Cardiac septum (tissue), 1 donor: ENCODE data around the gene SIPA1L3. TPM values are rescaled to one million over a fixed set of nuclear protein-coding genes. Genes with fewer than 3 reads are reported as not detected.
"Not testable (repeated sequence)": the region's sequence is repeated elsewhere in the genome, so short reads cannot be mapped to it uniquely, and the experiment has no call there.

ENCODE experiments used
- DNase-seq: peaks from one replicate; pipeline ENCODE4 v3.0.0-alpha.2; 2020; ENCODE audit warnings: low spot score
- intact Hi-C: fragments of 100-400 bp; cut with DNase I; formaldehyde crosslinking; loops from one replicate; pipeline ENCODE4 v1.14.0; 2022
- total RNA-seq: library from RNA; stranded (reverse); fragmentation: NEBNext Ultra II Directional; extraction: Animal tissue kit (Norgen Biotek cat#: 25700); gene quantifications from one replicate; pipeline ENCODE4 v1.2.1, GENCODE V29; 2021
- donor health status: DM: no; HTN: no; CAD: no.

Gene SIPA1L3
- total RNA-seq, 1 donor from 2014 or later, result 14.0 TPM

GRCh38 chr19:38049105-38049649, 142.2 kb downstream of the SIPA1L3 start:
- DNase-seq, result no peak
- intact Hi-C loops, result no loop called here

DNA sequence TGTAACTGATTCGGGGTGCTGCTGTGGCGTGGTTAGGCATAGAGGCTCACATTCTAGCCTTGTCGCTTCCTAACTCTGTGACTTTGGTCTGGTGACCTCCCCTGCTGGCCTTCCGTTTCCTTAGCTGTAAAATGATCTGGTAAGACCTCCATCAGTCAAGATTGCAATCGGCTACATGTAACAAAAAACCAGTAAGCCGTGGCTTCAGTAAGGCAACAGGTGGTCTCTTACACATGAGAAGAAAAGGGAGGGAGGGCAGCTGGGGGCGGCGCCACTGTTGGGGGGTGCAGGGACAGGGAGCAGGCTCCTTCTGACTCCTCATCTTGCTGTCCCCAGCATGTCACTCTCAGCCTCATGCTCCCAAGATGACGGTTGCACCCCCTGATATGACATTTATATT, 148.0 kb downstream of the SIPA1L3 start:
- DNase-seq, result no peak
- intact Hi-C loops, result no loop called here

GRCh38 chr19:38055655-38056521, 148.9 kb downstream of the SIPA1L3 start:
- DNase-seq, result no peak
- intact Hi-C loops, result no loop called here

DNA sequence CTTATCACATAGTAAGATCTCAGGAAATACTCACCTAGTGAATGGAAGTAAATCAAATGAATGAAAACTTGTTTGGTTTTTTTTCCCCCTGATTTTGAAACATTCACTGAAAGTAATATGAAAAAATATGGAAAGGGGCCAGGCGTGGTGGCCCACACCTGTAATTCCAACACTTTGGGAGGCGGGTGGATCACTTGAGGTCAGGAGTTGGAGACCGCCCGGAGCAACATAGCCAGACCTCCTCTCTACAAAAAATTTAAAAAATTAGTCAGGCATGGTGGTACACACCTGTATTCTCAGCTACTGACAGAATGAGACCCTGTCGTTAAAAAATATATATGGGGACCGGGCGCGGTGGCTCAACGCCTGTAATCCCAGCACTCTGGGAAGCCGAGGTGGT, 149.6 kb downstream of the SIPA1L3 start:
- intact Hi-C loops, result no loop called here
- no peak for DNase-seq

- DNase-seq, result no peak
- intact Hi-C loops, result no loop called here
These were observed 151.1 kb downstream of the SIPA1L3 start for GRCh38 chr19:38057959-38058690.

DNA sequence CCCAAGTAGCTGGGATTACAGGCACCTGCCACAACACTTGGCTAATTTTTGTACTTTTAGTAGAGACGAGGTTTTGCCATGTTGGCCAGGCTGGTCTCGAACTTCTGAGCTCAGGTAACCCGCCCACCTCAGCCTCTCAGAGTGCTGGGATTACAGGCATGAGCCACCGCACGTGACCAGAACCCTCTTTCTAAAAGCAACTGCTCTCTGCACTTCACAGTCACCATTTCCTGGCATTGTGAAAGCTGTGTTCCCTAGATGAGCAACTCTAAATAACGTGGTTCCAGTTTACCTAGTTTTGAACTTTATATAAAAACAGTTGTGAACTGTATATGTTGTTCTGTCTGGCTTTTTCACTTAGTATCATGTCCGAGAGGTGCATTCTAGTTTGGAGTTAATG, 152.9 kb downstream of the SIPA1L3 start:
- no peak for DNase-seq
- intact Hi-C loops, result no loop called here

- no peak for DNase-seq
- intact Hi-C loops, result no loop called here
These were observed 153.3 kb downstream of the SIPA1L3 start for GRCh38 chr19:38060331-38060730.

DNA sequence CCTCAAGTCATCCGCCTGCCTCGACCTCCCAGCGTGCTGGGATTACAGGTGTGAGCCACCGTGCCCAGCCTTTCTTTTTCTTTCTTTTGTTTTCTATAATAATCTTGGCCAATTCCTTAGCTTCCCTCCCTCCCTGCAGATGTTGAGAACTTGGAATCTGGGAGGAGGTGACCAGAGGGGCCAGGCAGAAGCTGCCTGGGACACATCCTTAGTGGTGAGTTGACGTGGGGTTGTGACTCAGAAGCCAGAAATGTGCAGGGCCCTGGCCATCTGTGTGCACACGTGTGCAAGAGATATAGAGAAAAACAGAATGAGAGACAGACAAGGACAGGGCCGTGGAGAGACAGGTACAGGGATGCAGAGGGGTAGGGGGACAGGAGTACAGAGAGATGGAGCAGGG, 154.3 kb downstream of the SIPA1L3 start:
- intact Hi-C loops, result no loop called here
- DNase-seq, result no peak

GRCh38 chr19:38062959-38063761, 156.2 kb downstream of the SIPA1L3 start:
- intact Hi-C loops, result no loop called here
- no peak for DNase-seq

GRCh38 chr19:38063928-38064327, 156.9 kb downstream of the SIPA1L3 start:
- intact Hi-C loops, result no loop called here
- no peak for DNase-seq

GRCh38 chr19:38064661-38065425, 157.8 kb downstream of the SIPA1L3 start:
- no peak for DNase-seq
- intact Hi-C loops, result no loop called here

DNA sequence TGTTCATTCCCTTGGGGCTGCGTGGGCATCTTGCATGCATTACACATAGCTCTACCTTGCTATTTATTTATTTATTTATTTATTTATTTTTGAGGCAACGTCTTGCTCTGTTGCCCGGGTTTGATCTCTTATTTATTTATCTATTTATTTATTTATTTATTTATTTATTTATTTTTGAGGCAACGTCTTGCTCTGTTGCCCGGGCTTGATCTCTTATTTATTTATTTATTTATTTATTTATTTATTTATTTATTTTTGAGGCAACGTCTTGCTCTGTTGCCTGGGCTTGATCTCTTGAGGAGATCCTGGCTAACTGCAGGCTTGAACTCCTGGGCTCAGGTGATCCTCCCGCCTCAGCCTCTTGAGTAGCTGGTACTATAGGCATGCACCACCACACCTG, 158.8 kb downstream of the SIPA1L3 start:
- DNase-seq, intact Hi-C loops: not testable (repeated sequence)

DNA sequence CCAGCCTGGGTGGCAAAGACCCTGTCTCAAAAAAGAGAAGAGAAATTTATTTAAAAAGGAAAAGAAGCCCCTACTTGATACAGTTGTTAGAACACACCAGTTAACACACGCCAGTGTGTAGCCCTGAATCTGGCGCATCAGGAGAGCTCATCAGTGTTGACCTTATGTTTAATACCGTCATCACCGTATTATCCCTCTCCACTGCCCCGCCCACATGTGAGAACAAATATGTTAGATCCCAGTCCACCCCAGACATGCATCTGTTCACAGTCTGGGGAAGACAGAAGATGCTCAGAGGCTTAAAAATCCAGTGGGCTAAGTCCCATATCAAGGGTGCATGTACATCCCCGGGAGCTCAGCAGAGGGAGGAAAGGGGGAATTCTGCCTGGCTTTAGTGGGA, 161.8 kb downstream of the SIPA1L3 start:
- DNase-seq, result no peak
- intact Hi-C loops, result no loop called here

DNA sequence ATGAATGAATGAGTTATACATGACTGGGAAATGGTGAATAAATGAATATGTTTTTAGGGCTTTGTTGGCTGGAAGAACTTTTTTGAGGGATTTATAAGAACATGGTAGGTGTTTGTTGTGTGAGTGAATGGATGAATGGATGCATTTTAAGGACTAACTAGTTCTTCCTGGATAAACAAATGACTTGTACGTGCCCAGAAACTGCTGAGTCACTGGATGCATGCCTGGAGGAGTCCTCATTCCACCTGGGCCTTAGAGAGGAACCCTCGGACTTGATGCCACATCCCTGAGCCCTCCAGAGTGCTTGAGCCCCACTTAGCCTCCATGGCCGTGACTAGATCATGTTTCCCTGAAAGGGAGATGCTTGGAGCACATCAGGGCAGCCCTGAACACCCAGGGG, 163.6 kb downstream of the SIPA1L3 start:
- DNase-seq, result no peak
- intact Hi-C loops, result no loop called here

DNA sequence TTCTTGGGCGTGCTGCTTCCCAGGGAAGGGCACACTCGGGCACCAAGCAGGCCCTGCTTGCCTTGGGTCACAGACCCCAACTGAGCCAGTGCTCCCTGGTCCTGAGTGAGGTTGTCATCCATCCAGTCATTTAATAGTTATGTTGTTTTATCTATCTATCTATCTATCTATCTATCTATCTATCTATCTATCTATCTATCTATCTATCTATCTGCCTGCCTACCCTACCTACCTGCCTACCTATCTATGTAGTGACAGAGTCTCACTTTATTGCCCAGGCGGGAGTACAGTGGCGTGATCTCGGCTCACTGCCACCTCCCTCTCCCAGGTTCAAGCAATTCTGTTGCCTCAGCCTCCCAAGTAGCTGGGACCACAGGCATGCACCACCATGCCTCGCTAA, 164.0 kb downstream of the SIPA1L3 start:
- DNase-seq, intact Hi-C loops: not testable (repeated sequence)

GRCh38 chr19:38071647-38072046, 164.6 kb downstream of the SIPA1L3 start:
- intact Hi-C loops, result no loop called here
- DNase-seq, result no peak

DNA sequence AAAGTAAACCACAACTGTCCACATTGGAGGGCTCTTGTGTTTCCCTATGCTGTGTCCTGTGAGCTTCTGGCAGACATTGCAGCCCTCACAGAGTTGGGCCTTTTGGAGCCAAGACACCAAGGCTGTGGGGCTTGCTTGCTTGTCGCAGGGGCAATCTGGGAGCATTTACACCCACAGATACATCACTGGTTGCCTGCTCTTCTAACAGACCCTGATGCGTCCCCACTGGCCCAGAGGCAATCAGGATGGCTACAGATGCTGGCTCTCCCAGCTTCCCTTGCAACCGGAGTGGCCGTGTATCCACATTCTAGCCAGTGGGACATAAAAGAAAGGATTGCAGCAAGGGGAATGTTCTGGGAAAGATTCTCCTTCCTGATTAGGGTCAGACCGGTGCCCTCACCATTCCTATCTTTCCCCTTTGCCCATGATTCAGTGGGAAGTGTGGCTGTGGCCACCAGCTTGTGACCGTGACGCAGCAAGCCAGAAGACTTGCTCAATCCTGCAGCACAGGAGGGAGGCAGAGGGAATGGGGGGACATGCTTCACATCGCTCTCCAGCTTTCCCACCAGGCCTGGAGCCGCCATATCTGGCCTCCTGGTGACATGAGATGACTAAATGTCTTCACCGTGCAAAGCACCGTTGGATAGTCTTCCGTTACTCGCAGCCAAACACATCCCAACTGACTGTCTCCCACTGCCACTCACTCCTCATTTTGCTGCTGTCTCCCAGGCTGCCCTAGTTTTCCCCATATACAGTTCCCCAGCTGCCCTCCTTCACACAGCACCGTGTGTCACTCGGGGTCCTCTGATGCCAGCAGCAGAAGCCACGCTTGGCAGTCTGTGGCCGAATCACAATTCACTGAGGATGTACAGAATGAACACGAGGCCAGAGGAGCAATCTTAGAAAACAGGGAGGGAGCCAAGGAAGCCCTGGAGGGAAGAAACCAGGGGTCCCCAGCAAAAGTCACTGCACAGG, 166.1 kb downstream of the SIPA1L3 start:
- intact Hi-C loops, result no loop called here

More for the DNA sequence above, 166.1 kb downstream of the SIPA1L3 start:
- DNase-seq, result no peak
